ENCODE measurements around the gene ETV6. TPM values are rescaled to one million over a fixed set of nuclear protein-coding genes. Genes with fewer than 3 reads are reported as not detected.

ETV6 gene
- total RNA-seq, 1 donor from 2014 or later: 33.4 TPM

DNA sequence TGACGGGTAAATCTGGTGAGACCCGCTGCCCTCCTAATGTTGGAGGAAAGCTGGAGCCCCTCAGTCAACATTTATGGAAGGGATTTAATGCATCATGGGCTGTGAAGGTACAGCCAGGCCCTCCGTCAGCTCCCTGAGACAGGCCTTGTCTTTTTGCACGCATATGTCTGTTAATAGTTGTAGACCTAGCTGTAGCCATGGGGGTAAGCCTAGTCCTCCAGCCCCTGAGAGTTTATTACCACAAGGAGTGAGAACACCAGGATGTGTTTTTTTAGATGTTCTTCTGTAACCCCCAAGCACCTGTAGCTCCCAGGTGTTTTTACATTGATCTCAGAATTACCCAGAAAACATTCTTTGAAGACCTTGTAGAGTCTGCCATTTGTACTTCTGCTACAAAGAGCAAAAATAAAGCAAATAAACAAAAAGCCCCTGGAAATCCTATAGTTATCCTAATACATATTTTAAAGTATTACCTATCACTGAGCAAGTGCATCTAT lies 25.5 kb downstream of the ETV6 start:
- no peak overlapping the region for H3K4me3 Mint-ChIP-seq (ENCODE audit: unreplicated experiment)
- H3K9me3 Mint-ChIP-seq (ENCODE audit: low read depth): no peaks in the 10 kb centered on the region
- DNase-seq (ENCODE audit: low spot score): no peak
- H3K27ac Mint-ChIP-seq (ENCODE audit: unreplicated experiment): no peak overlapping the region
- H3K36me3 Mint-ChIP-seq (ENCODE audit: low read depth): peaks cover 4% of the 10 kb centered on the region
- H3K27me3 Mint-ChIP-seq (ENCODE audit: low read depth): no peaks in the 10 kb centered on the region
- peaks cover 53% of the 10 kb centered on the region for H3K4me1 Mint-ChIP-seq (ENCODE audit: low read depth)
- TF ChIP-seq, protein P1, sequence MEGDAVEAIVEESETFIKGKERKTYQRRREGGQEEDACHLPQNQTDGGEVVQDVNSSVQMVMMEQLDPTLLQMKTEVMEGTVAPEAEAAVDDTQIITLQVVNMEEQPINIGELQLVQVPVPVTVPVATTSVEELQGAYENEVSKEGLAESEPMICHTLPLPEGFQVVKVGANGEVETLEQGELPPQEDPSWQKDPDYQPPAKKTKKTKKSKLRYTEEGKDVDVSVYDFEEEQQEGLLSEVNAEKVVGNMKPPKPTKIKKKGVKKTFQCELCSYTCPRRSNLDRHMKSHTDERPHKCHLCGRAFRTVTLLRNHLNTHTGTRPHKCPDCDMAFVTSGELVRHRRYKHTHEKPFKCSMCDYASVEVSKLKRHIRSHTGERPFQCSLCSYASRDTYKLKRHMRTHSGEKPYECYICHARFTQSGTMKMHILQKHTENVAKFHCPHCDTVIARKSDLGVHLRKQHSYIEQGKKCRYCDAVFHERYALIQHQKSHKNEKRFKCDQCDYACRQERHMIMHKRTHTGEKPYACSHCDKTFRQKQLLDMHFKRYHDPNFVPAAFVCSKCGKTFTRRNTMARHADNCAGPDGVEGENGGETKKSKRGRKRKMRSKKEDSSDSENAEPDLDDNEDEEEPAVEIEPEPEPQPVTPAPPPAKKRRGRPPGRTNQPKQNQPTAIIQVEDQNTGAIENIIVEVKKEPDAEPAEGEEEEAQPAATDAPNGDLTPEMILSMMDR (IDR thresholded peaks at IDR 0.05): no peak

DNA sequence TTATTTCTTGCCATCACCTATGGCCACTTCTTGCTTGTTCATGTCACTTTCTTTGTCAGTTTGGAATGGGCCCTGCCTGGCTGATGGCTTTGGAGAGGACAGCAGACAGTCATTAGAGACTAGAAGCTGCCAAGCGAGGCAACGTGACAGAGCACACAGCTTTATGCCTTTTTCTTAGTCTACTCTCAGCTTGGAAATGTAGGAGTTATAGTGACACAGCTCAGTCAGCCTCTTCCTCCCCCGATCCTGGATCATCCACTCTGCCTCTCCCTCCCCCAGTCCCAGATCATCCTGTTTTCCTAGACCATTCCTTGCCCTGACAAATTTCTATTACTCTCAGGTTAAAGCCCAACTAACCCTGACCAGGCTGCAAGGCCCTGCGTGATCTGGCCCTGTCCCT lies 26.6 kb downstream of the ETV6 start:
- TF ChIP-seq, protein P1 (IDR thresholded peaks at IDR 0.05): no peak
- Mint-ChIP-seq H3K9me3 (ENCODE audit: low read depth) (no peaks in the 10 kb centered on the region), H3K4me3 (ENCODE audit: unreplicated experiment) (no peak overlapping the region), H3K27ac (ENCODE audit: unreplicated experiment) (peak overlapping the region; percentile 52), H3K36me3 (ENCODE audit: low read depth) (peaks cover 4% of the 10 kb centered on the region), H3K27me3 (ENCODE audit: low read depth) (no peaks in the 10 kb centered on the region), H3K4me1 (ENCODE audit: low read depth) (peaks cover 57% of the 10 kb centered on the region)
- no peak for DNase-seq (ENCODE audit: low spot score)

DNA sequence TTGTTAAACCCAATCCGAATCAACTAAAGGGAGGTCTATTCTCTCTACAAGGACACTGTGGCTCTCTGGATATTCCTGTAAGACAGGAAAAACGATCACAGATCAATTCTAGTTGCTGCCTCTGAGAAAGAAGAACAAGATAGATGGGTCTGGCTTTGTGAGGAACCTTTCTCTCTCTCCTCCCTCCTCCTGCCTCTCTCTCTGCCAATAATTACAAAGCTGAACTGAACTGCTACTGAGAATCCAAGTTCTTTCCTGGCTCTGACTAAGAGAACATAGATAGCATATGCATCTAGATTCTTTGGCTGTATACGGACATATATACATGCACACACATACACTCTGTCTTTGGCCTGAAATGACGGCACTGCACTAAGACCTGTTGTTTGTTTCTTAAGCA lies 27.6 kb downstream of the ETV6 start:
- H3K9me3 Mint-ChIP-seq (ENCODE audit: low read depth): no peaks in the 10 kb centered on the region
- no peaks in the 10 kb centered on the region for H3K27me3 Mint-ChIP-seq (ENCODE audit: low read depth)
- TF ChIP-seq, protein P1 (IDR thresholded peaks at IDR 0.05): no peak
- H3K27ac Mint-ChIP-seq (ENCODE audit: unreplicated experiment): no peak overlapping the region
- DNase-seq (ENCODE audit: low spot score): no peak
- H3K4me1 Mint-ChIP-seq (ENCODE audit: low read depth): peaks cover 55% of the 10 kb centered on the region
- H3K4me3 Mint-ChIP-seq (ENCODE audit: unreplicated experiment): no peak overlapping the region
- H3K36me3 Mint-ChIP-seq (ENCODE audit: low read depth): peaks cover 7% of the 10 kb centered on the region

DNA sequence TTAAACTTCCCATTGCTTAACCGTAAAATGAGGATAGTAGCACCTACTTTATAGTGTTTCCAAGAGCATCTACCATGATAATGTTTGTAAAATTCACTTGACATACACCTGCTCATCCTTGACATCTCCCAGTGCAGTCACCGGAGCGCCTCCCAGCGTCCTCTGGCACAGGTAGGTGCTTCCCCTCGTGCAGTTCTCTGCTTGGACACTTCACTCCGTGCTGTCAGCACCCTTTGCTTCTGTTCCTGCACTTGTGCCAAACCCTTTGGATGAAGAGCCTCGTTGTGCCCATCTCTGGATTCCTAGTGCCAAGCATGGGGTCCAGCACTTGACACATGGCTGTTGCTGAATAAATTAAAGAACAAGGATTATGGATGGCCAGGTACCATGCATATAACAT lies 28.3 kb downstream of the ETV6 start:
- DNase-seq (ENCODE audit: low spot score): no peak
- Mint-ChIP-seq H3K4me3 (ENCODE audit: unreplicated experiment) (no peak overlapping the region), H3K4me1 (ENCODE audit: low read depth) (peaks cover 49% of the 10 kb centered on the region), H3K27ac (ENCODE audit: unreplicated experiment) (no peak overlapping the region), H3K36me3 (ENCODE audit: low read depth) (peaks cover 7% of the 10 kb centered on the region), H3K27me3 (ENCODE audit: low read depth) (no peaks in the 10 kb centered on the region), H3K9me3 (ENCODE audit: low read depth) (no peaks in the 10 kb centered on the region)
- TF ChIP-seq, protein P1 (IDR thresholded peaks at IDR 0.05): no peak

DNA sequence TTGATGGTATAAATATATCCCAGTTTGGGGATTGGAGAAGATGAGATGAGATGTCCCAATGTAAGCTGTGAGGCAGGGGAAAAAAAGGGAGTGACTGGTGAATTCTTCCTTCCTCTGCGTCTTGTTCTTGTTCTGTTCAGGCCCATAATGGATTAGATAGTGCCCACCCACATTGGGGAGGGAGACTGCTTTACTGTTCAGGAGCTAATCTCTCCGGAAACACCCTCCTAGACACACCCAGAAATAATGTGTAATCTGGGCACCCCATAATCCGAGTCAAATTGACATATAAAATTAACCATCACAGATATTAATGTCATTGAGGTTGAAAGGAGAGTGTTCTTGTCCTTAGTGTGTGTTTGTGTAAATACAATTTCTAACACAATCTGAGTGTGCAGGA lies 29.3 kb downstream of the ETV6 start:
- no peaks in the 10 kb centered on the region for H3K27me3 Mint-ChIP-seq (ENCODE audit: low read depth)
- H3K36me3 Mint-ChIP-seq (ENCODE audit: low read depth): peaks cover 7% of the 10 kb centered on the region
- TF ChIP-seq, protein P1 (IDR thresholded peaks at IDR 0.05): no peak

More for the DNA sequence above, 29.3 kb downstream of the ETV6 start:
- Mint-ChIP-seq H3K27ac (ENCODE audit: unreplicated experiment) (no peak overlapping the region), H3K9me3 (ENCODE audit: low read depth) (no peaks in the 10 kb centered on the region), H3K4me3 (ENCODE audit: unreplicated experiment) (no peak overlapping the region), H3K4me1 (ENCODE audit: low read depth) (peaks cover 47% of the 10 kb centered on the region)
- no peak for DNase-seq (ENCODE audit: low spot score)
